Measurements from ENCODE around the gene TENT5D.
"Not testable (repeated sequence)": the region's sequence is repeated elsewhere in the genome, so short reads cannot be mapped to it uniquely, and the experiment has no call there.

TENT5D gene

DNA sequence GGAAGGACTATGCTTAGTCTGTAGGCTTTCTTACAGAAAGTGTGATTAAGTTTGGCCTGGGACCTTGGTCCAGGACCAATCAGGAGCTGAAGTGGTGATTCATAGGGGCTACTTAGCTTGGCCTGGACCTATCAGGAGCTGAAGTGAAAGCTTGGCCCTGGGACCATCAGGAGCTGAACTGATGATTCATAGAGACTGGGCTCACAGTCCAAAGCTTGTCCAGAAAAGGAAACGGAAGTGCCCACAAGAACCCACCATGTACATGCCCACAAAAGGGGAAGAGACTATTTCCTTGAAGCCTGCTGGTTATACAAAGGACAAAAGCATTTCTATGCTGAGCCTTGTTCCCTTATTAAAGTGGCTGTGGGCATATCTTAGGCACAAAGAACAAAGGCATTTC is 12.6 kb downstream of the TENT5D start (continued):
- TF ChIP-seq, protein P1, sequence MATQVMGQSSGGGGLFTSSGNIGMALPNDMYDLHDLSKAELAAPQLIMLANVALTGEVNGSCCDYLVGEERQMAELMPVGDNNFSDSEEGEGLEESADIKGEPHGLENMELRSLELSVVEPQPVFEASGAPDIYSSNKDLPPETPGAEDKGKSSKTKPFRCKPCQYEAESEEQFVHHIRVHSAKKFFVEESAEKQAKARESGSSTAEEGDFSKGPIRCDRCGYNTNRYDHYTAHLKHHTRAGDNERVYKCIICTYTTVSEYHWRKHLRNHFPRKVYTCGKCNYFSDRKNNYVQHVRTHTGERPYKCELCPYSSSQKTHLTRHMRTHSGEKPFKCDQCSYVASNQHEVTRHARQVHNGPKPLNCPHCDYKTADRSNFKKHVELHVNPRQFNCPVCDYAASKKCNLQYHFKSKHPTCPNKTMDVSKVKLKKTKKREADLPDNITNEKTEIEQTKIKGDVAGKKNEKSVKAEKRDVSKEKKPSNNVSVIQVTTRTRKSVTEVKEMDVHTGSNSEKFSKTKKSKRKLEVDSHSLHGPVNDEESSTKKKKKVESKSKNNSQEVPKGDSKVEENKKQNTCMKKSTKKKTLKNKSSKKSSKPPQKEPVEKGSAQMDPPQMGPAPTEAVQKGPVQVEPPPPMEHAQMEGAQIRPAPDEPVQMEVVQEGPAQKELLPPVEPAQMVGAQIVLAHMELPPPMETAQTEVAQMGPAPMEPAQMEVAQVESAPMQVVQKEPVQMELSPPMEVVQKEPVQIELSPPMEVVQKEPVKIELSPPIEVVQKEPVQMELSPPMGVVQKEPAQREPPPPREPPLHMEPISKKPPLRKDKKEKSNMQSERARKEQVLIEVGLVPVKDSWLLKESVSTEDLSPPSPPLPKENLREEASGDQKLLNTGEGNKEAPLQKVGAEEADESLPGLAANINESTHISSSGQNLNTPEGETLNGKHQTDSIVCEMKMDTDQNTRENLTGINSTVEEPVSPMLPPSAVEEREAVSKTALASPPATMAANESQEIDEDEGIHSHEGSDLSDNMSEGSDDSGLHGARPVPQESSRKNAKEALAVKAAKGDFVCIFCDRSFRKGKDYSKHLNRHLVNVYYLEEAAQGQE (tag by site-specific recombination; IDR thresholded peaks at IDR 0.05) = no peak
- TF ChIP-seq KLF17 (tag by site-specific recombination; IDR thresholded peaks at IDR 0.05) (no peak), ZBTB17 (tag by site-specific recombination; IDR thresholded peaks at IDR 0.05) (no peak), ZNF529 (tag by site-specific recombination; IDR thresholded peaks at IDR 0.05; ENCODE audit: insufficient replicate concordance) (no peak), ZNF521 (tag by site-specific recombination; IDR thresholded peaks at IDR 0.05) (no peak), ZNF433 (tag by site-specific recombination; IDR thresholded peaks at IDR 0.05; ENCODE audit: low read depth) (no peak), WT1 (tag by site-specific recombination; IDR thresholded peaks at IDR 0.05) (no peak)

DNA sequence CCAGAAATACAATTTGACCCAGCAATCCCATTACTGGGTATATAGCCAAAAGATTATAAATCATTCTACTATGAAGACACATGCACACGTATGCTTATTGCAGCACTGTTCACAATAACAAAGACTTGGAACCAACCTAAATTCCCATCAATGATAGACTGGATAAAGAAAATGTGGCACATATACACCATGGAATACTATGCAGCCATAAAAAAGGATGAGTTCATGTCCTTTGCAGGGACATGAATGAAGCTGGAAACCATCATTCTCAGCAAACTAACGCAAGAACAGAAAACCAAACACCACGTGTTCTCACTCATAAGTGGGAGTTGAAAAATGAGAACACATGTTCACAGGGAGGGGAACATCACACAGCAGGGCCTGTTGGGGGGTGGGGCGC is 47.9 kb downstream of the TENT5D start:
- H3K4me1 ChIP-seq (ENCODE audit: control insufficient read depth, insufficient read depth, low read length); H3K27ac ChIP-seq (ENCODE audit: extremely low read depth, low read depth, low read length); CTCF ChIA-PET; POLR2A ChIA-PET; H3K36me3 ChIP-seq (ENCODE audit: control insufficient read depth in 2 of 2, insufficient read depth in 1 of 2, low read length in 2 of 2); H3K9me3 ChIP-seq (ENCODE audit: control insufficient read depth, insufficient read depth, low read depth, low read length); H3K4me3 ChIP-seq (ENCODE audit: low read depth, low read length): not testable (repeated sequence)
- TF ChIP-seq ZNF280D (tag by site-specific recombination; IDR thresholded peaks at IDR 0.05) (peak; percentile 59; the same call in 1 of the 2 replicates), ZNF146 (tag by site-specific recombination; IDR thresholded peaks at IDR 0.05) (peak; percentile 91)

DNA sequence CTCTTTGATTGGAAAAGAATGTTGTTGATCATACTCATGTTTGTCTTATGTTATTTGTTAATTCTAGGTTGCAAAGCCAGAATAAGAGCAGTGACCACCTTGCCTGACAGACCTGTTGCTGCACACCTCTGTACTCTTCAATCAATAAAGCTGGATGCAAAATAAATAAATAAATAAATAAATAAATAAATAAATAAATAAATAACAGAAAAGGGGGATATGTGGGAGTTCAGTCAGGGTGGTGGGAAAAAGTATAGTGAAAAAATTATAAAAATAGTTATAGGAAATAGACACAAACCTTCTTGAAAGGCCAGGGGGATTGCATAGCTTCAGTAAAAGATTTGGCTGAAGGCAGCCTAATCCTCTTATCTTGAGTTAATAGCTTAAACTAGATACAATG is 51.3 kb downstream of the TENT5D start:
- no peak overlapping the region for H3K4me3 ChIP-seq (ENCODE audit: low read depth, low read length)
- no peaks in the 10 kb centered on the region for H3K9me3 ChIP-seq (ENCODE audit: control insufficient read depth, insufficient read depth, low read depth, low read length)
- POLR2A ChIA-PET = no interaction called here
- CTCF ChIA-PET = no interaction called here
- H3K4me1 ChIP-seq (ENCODE audit: control insufficient read depth, insufficient read depth, low read length) = no peaks in the 10 kb centered on the region
- no peak overlapping the region for H3K27ac ChIP-seq (ENCODE audit: extremely low read depth, low read depth, low read length)
- no peaks in the 10 kb centered on the region for H3K36me3 ChIP-seq (ENCODE audit: control insufficient read depth in 2 of 2, insufficient read depth in 1 of 2, low read length in 2 of 2)
- peak; percentile 80 for TF ChIP-seq ZNF426 (tag by site-specific recombination; IDR thresholded peaks at IDR 0.05)
- peak; percentile 89 for TF ChIP-seq ZNF140 (tag by site-specific recombination; IDR thresholded peaks at IDR 0.05)
- TF ChIP-seq ZNF623 (tag by site-specific recombination; IDR thresholded peaks at IDR 0.05) = peak; percentile 45; the same call in 1 of the 2 replicates
- 0 out of 2 replicates have a peak, but pooled peaks have one; percentile 48 for TF ChIP-seq ZNF514 (tag by site-specific recombination; IDR thresholded peaks at IDR 0.05)
- no peak for TF ChIP-seq ZNF513 (tag by site-specific recombination; IDR thresholded peaks at IDR 0.05)
- 0 out of 2 replicates have a peak, but pooled peaks have one; percentile 19 for TF ChIP-seq ZNF629 (tag by site-specific recombination; IDR thresholded peaks at IDR 0.05)
- TF ChIP-seq ZNF202 (tag by site-specific recombination; IDR thresholded peaks at IDR 0.05; ENCODE audit: borderline replicate concordance) = peak; percentile 63; the same call in 1 of the 2 replicates
- no peak for TF ChIP-seq ZNF114 (tag by site-specific recombination; IDR thresholded peaks at IDR 0.05)
- TF ChIP-seq ZNF394 (tag by site-specific recombination; IDR thresholded peaks at IDR 0.05; ENCODE audit: borderline replicate concordance) = peak; percentile 74; the same call in 1 of the 2 replicates
- peak; percentile 74; the same call in 1 of the 2 replicates for TF ChIP-seq ZNF560 (tag by site-specific recombination; IDR thresholded peaks at IDR 0.05; ENCODE audit: borderline replicate concordance)
- TF ChIP-seq ZNF292 (tag by site-specific recombination; IDR thresholded peaks at IDR 0.05; ENCODE audit: borderline replicate concordance, low read depth) = 0 out of 2 replicates have a peak, but pooled peaks have one; percentile 22
- TF ChIP-seq, protein P2, sequence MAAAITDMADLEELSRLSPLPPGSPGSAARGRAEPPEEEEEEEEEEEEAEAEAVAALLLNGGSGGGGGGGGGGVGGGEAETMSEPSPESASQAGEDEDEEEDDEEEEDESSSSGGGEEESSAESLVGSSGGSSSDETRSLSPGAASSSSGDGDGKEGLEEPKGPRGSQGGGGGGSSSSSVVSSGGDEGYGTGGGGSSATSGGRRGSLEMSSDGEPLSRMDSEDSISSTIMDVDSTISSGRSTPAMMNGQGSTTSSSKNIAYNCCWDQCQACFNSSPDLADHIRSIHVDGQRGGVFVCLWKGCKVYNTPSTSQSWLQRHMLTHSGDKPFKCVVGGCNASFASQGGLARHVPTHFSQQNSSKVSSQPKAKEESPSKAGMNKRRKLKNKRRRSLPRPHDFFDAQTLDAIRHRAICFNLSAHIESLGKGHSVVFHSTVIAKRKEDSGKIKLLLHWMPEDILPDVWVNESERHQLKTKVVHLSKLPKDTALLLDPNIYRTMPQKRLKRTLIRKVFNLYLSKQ (tag by site-specific recombination; IDR thresholded peaks at IDR 0.05; ENCODE audit: borderline replicate concordance) = peak; percentile 74; the same call in 1 of the 2 replicates
- TF ChIP-seq ZNF530 (tag by site-specific recombination; IDR thresholded peaks at IDR 0.05; ENCODE audit: low read depth) = no peak
- TF ChIP-seq ZNF654 (tag by site-specific recombination; IDR thresholded peaks at IDR 0.05; ENCODE audit: low read depth) = 0 out of 2 replicates have a peak, but pooled peaks have one; percentile 21
